OCI-LY7 (cell line): Measurements from ENCODE around the gene ERGIC2.

ENCODE experiments used
- EZH2phosphoT487 ChIP-seq: fragments of 200-600 bp; sonication (generic); IDR thresholded peaks from 2 replicates; pipeline ENCODE4 v1.6.1; 2018; ENCODE audit warnings: low read depth, borderline replicate concordance, mild to moderate bottlenecking, mixed run types, antibody characterized with exemption, low read length, moderate library complexity, mixed read lengths
- TF ChIP-seq, protein P1 (sequence below): fragments of 200-600 bp; sonication (generic); conservative IDR thresholded peaks from 2 replicates; pipeline ENCODE4 v1.5.1; 2014; ENCODE audit warnings: mild to moderate bottlenecking, antibody characterized with exemption, low read length, moderate library complexity, mixed read lengths

- TF ChIP-seq, protein P1, sequence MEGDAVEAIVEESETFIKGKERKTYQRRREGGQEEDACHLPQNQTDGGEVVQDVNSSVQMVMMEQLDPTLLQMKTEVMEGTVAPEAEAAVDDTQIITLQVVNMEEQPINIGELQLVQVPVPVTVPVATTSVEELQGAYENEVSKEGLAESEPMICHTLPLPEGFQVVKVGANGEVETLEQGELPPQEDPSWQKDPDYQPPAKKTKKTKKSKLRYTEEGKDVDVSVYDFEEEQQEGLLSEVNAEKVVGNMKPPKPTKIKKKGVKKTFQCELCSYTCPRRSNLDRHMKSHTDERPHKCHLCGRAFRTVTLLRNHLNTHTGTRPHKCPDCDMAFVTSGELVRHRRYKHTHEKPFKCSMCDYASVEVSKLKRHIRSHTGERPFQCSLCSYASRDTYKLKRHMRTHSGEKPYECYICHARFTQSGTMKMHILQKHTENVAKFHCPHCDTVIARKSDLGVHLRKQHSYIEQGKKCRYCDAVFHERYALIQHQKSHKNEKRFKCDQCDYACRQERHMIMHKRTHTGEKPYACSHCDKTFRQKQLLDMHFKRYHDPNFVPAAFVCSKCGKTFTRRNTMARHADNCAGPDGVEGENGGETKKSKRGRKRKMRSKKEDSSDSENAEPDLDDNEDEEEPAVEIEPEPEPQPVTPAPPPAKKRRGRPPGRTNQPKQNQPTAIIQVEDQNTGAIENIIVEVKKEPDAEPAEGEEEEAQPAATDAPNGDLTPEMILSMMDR, result no peak
- no peak for TF ChIP-seq EZH2phosphoT487
These were observed 74.3 kb downstream of the ERGIC2 start for GRCh38 chr12:29306682-29307081.
